Stimulated activated CD8-positive, alpha-beta memory T cell treated with anti-CD3 and anti-CD28 coated beads, Interleukin-12 subunit alpha, Interleukin-12 subunit beta, amount 100 ng/mL, for 4 hours (primary cell): ENCODE data around the gene MACROD2.
"Not testable (repeated sequence)": the region's sequence is repeated elsewhere in the genome, so short reads cannot be mapped to it uniquely, and the experiment has no call there.

Source experiments
- DNase-seq: peaks from one replicate; pipeline ENCODE4 v3.0.0-alpha.2; 2020; ENCODE audit warnings: low read depth

MACROD2 gene

DNA sequence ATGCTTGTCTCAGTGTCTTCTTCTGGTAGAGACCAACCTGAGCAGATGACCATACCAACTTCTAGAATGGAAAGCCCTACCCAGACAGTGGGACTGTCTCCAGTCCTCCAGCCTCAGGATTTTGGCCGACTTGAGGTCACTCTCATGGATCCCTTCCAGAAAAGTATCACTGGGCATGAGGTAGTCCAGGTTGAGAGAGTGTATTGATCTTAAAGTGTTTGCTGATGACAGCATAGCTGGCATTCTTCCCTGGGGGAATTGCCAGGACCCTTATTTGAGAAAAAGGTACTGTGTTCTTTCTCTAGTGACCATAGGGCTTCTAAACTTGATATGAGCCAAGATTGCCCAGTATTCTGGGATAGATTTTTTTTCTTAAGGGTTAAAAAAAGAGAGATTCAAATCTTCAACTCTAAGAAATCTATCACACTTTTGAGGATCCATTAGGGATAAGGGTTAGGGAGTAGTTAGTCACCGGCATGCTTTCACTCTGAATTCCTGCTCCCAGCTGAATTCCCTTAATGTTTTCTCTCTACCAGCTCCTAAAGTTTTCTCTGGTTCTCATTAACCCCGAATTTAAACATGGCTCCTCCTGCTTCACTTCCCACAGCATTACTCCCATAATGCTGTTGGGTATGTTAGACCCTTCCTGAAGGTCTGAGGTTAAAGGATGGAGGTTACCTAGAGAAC lies 415.7 kb downstream of the MACROD2 start:
- DNase-seq, result no peak

- no peak for DNase-seq
These were observed 416.9 kb downstream of the MACROD2 start for GRCh38 chr20:14412065-14412681.

- no peak for DNase-seq
These were observed 418.5 kb downstream of the MACROD2 start for GRCh38 chr20:14413835-14414234.

DNA sequence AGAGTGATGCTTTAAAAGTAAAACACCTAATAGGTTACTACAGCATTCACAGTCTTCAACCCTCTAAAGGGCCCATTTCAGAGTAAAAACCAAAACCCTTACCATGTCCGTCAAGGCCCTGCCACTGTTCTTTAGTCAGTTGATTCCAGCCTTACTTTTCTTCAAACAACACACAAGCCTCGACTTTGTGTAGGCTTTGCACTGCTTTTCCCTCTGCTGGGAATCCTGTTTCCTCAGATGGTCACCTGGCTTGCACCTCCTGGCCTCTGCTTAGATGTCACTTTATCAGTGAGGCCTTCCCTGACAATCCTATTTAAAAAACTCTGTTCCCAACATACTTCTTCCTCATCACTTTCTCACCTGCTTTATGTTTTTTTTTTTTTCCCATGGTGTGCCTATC lies 419.2 kb downstream of the MACROD2 start:
- DNase-seq, result no peak

DNA sequence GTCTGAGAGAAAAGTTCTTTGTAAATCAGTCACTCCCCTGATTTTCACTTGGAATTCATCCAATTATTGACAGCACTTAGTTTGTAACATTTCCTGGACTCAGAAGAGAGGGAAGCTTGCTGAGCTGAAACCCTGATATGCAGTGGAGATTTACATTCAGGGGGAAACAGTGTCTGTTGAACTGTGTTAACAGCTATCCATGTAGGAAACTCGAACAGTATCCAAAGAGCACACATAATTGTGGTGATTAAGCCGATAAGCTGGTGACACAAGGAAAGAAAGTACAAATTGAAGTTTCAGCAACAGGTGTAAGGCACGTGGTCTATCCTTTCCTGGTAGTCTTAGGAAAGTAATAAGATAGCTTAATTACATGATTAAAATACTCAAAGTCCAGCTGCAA lies 420.2 kb downstream of the MACROD2 start:
- DNase-seq, result no peak

DNA sequence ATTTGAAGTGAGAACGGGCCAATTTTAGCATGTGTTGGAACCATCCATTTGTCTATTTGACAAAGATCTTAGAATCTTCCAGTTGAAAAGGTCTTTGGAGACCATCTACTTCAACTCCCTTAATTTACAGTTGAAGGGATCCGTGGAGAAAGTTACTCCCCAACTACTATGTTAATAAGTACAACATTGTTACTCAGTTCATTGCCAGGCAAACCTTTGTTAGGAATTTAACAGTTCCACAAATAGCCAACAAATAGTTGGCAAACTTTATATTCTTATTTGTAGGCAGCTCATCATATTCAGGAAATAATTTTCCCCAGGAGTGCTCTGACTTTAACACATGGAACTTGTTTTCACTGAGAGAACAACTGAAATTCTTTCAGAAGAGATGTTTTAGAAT lies 423.1 kb downstream of the MACROD2 start:
- no peak for DNase-seq

DNA sequence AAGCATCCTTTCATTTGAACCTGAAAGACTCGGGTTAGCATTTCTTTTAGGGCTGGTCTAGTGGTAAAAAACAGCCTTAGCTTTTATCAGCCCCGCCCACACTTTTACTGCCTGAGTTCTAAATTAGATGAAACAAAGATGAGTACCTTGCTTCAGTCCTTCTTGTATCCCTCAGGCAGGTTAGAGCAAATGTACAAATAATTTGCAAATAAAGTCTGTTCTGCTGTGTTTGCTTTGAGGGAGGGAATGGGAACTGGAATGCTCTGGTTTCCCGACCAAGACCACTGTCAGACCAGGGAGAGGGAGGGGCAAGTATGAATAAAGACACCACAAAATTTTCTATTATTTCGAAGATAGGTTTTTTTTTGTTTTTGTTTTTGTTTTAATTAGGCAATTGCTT lies 427.6 kb downstream of the MACROD2 start:
- no peak for DNase-seq

GRCh38 chr20:14431568-14431967 lies 436.3 kb downstream of the MACROD2 start:
- no peak for DNase-seq

- DNase-seq, result no peak
These were observed 436.8 kb downstream of the MACROD2 start for GRCh38 chr20:14432085-14432484.

- DNase-seq, result no peak
These were observed 437.3 kb downstream of the MACROD2 start for GRCh38 chr20:14432597-14432996.

DNA sequence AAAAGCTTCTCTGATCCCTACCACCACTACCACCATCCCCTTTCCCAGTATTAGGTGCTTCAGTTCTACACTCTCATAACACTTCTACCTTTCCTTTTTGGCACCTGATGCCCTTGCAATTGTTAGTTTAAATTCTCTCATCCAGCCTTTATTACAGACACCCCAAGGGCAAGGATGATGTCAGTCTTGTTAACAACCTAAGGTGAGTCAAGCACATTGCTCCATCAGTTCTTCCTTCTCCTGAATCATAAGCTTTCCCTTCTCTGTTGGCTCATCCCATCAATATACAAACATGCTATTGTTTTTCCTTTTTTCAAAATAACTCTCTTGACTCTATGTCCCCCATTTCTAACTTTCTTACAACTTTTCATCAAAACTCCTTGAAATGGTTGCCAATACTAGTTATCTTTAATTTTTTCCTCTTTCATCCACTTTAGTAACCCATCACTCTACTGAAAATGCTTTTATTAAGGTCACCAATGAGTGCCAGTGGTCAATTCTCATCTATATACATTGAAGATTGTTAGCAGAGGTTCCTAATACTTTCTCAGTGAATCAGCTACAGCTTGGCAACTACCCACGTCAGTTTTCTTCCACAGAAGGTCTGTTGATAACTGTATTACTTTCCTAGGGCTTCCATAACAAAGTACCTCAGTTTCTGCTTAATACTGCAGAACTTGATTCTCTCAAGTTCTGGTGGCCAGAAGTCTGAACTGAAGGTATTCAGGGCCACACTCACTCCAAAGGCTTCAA lies 439.2 kb downstream of the MACROD2 start:
- no peak for DNase-seq

DNA sequence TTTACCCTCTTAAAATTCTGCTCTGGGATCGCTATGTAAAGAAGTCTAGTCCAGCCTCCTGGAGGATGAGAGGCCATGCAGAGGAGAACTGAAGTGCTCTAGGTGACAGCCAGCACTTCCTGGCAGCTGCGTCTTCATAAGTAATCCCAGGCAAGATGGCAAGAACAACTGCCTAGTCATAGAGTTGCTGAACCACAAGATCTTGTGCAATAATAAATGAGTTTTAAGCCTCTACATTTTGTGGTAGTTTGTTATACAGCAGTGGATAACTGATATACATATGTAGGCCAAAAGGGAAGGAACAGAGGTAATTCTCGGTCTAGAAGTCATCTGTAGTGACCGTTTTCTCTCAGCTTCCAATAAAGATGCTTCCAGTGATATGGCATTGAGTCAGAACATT lies 445.9 kb downstream of the MACROD2 start:
- DNase-seq, result no peak

DNA sequence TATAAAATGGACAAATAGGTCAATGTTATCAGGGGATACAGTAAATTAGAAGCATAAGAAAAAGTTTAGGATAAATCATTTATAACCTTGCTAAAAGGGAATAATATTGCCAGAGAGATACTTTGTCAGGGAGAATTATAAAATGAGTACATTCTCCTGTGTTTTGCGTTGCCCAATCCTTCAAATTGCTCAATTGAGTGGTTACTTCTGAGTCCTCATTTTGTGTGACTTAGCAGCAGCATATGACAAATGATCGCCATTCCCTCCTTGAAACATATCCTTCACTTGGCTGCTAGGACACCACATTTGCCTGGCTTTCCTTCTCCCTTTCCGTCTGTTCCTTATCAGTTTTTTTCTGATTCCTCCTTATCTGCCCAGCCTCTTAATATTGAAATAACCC lies 448.8 kb downstream of the MACROD2 start:
- no peak for DNase-seq

DNA sequence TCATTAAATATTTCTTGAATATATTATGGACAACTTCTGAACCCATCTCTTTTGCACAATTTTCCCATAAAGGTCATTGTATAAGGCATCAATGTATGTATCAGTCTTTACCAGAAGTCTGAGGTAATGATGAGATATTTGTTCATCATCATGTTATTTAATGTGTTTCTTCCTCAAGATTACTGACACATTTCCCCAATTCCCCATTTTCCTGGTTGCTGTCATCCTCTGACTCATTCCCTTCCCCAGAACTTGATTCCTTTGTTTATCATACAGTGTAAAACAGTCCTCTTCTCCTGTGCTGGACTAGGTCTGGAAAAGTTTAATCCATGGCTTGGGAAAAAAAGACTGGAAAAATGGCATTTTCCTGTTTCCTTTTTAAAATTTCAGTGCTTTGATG lies 450.0 kb downstream of the MACROD2 start:
- no peak for DNase-seq

- no peak for DNase-seq
These were observed 450.6 kb downstream of the MACROD2 start for GRCh38 chr20:14445902-14446301.

GRCh38 chr20:14446446-14446845 lies 451.1 kb downstream of the MACROD2 start:
- DNase-seq, result no peak

DNA sequence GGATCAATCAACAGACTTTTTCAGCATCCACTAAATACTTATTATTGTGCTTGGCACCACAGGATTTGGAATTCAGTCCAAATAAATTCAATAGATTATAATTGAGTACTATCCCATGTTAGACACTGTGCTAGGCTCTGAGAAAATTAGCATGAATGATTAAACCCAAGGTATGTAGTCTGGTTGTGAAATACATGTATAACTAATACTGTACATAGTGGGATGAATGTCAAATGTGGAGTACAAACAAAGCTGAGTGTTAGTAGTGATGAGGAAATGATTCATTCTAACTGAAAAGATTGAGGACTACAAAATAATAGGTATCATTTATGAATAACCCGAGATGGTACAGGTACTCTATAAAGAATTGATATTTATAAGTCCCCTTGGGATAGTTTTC lies 454.0 kb downstream of the MACROD2 start:
- DNase-seq, result no peak

DNA sequence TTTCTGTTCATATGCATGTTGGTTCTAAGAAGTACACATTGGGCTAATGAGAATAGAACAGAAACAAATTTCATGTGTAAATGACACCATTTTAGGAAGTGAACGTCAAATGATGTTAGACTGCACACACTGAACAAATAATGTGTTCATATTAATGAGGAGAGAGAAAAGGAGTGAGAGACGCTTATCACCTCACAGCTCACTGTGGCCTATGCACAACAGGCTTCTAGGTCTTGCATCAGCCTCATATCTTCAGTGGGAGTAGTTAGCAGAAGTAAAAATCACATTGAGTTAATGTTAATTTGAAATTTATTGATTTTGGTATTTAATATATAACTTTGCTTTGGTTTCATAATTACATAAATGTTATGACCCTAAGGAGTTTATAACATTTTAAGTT lies 454.9 kb downstream of the MACROD2 start:
- no peak for DNase-seq

DNA sequence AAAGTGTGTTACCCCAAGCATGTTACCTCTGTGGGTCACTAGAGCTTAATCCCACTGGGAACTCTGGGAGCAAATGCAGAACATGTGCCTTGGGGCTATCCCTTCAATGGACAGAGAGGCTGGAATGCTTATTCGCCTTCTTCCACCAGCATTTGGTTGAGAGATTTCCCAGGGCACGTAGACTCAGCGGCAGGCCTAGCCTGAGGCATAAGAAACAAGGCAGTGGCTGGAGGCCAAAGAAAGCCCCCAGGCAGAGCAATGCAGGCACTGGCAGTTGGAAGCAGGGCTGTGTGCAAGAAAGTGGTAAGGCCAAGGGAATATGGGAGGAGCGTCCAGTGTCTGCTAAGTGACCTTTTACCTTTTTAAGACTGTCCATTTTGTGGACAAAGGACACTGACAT lies 456.1 kb downstream of the MACROD2 start:
- no peak for DNase-seq

- no peak for DNase-seq
These were observed 457.9 kb downstream of the MACROD2 start for GRCh38 chr20:14453259-14453658.

GRCh38 chr20:14454296-14454695 lies 459.0 kb downstream of the MACROD2 start:
- DNase-seq, result no peak

DNA sequence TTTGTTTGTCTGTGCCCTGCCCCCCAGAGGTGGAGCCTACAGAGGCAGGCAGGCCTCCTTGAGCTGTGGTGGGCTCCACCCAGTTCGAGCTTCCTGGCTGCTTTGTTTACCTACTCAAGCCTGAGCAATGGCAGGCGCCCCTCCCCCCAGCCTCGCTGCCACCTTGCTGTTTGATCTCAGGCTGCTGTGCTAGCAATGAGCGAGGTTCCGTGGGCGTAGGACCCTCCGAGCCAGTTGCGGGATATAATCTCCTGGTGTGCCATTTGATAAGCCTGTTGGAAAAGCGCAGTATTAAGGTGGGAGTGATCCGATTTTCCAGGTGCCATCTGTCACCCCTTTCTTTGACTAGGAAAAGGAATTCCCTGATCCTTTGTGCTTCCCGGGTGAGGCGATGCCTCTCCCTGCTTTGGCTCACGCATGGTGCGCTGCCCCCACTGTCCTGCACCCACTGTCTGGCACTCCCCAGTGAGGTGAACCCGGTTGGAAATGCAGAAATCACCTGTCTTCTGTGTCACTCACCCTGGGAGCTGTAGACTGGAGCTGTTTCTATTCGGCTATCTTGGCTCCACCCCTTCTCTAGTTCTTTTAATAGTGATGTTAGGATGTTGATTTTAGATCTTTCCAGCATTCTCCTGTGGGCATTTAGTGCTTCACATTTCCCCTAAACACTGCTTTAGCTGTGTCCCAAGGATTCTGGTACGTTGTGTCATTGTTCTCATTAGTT lies 471.9 kb downstream of the MACROD2 start:
- not testable (repeated sequence) for DNase-seq
